HG03460 (cell line): ENCODE results near the gene KRT6A.
"Not testable (repeated sequence)": the region's sequence is repeated elsewhere in the genome, so short reads cannot be mapped to it uniquely, and the experiment has no call there.

Source experiments
- ATAC-seq: cut with Tn5 transposase; IDR thresholded peaks from one replicate; pipeline ENCODE4 v1.9.1; 2021; ENCODE audit not compliant: unreplicated experiment

Gene KRT6A

GRCh38 chr12:52506858-52507715, 14.0 kb upstream of the KRT6A start:
- no peak for ATAC-seq

GRCh38 chr12:52502877-52503276, 9.8 kb upstream of the KRT6A start:
- no peak for ATAC-seq

- ATAC-seq, result no peak
Observed at GRCh38 chr12:52501490-52501889, 8.4 kb upstream of the KRT6A start.

- ATAC-seq, result not testable (repeated sequence)
Observed at GRCh38 chr12:52500574-52500973, 7.5 kb upstream of the KRT6A start.

- no peak for ATAC-seq
Observed at GRCh38 chr12:52499806-52500560, 6.9 kb upstream of the KRT6A start.

- ATAC-seq, result no peak
Observed at GRCh38 chr12:52498946-52499345, 5.9 kb upstream of the KRT6A start.

- no peak for ATAC-seq
Observed at GRCh38 chr12:52497975-52498374, 4.9 kb upstream of the KRT6A start.

- ATAC-seq, result no peak
Observed at GRCh38 chr12:52496590-52497071, 3.6 kb upstream of the KRT6A start.

GRCh38 chr12:52496054-52496453, 3.0 kb upstream of the KRT6A start:
- ATAC-seq, result no peak

- no peak for ATAC-seq
Observed at GRCh38 chr12:52495389-52495788, 2.3 kb upstream of the KRT6A start.

GRCh38 chr12:52494518-52494917, 1.5 kb upstream of the KRT6A start:
- no peak for ATAC-seq

- no peak for ATAC-seq
Observed at GRCh38 chr12:52494100-52494499, 1.0 kb upstream of the KRT6A start.

GRCh38 chr12:52492405-52492804, 652 bp downstream of the KRT6A start:
- ATAC-seq, result not testable (repeated sequence)

- ATAC-seq, result not testable (repeated sequence)
Observed at GRCh38 chr12:52491495-52491894, 1.6 kb downstream of the KRT6A start.

GRCh38 chr12:52488736-52489135, 4.3 kb downstream of the KRT6A start:
- ATAC-seq, result no peak

- not testable (repeated sequence) for ATAC-seq
Observed at GRCh38 chr12:52487744-52488443, 5.2 kb downstream of the KRT6A start.

- no peak for ATAC-seq
Observed at GRCh38 chr12:52487211-52487610, 5.8 kb downstream of the KRT6A start.

GRCh38 chr12:52486166-52487105, 6.6 kb downstream of the KRT6A start:
- no peak for ATAC-seq

GRCh38 chr12:52480073-52480472, 13.0 kb downstream of the KRT6A start:
- ATAC-seq, result no peak

- ATAC-seq, result no peak
Observed at GRCh38 chr12:52477651-52478050, 15.4 kb downstream of the KRT6A start.
